Adipocyte (in vitro differentiated cells): ENCODE measurements around the gene FOXC2.
A peak's percentile ranks its signal among the peaks of the same experiment; 100 is the strongest.

Experiments used
- DNase-seq: peaks from one replicate; pipeline ENCODE4 v3.0.0-alpha.2; 2015; ENCODE audit warnings: low read depth
- H3K27me3 ChIP-seq: replicated peaks from 2 replicates; pipeline ENCODE4 v1.7.0; 2013; ENCODE audit warnings: mild to moderate bottlenecking, low read length, moderate library complexity; ENCODE audit not compliant: control insufficient read depth, insufficient read depth
- H3K36me3 ChIP-seq: 2 replicates; pipeline ENCODE4 v1.7.0; 2013; ENCODE audit warnings: low read length, mild to moderate bottlenecking, moderate library complexity; ENCODE audit not compliant: control insufficient read depth, insufficient read depth, severe bottlenecking
- H3K4me1 ChIP-seq: 2 replicates; pipeline ENCODE4 v1.7.0; 2013; ENCODE audit warnings: mild to moderate bottlenecking, low read length, moderate library complexity; ENCODE audit not compliant: control insufficient read depth, insufficient read depth
- H3K4me3 ChIP-seq: 2 replicates; pipeline ENCODE4 v1.7.0; 2013; ENCODE audit warnings: mild to moderate bottlenecking, low read length, moderate library complexity
- H3K9ac ChIP-seq: 2 replicates; pipeline ENCODE4 v1.7.0; 2013; ENCODE audit warnings: mild to moderate bottlenecking, low read length, moderate library complexity
- H3K9me3 ChIP-seq: 2 replicates; pipeline ENCODE4 v1.7.0; 2013; ENCODE audit warnings: mild to moderate bottlenecking, low read length, moderate library complexity; ENCODE audit not compliant: control insufficient read depth

The FOXC2 gene

DNA sequence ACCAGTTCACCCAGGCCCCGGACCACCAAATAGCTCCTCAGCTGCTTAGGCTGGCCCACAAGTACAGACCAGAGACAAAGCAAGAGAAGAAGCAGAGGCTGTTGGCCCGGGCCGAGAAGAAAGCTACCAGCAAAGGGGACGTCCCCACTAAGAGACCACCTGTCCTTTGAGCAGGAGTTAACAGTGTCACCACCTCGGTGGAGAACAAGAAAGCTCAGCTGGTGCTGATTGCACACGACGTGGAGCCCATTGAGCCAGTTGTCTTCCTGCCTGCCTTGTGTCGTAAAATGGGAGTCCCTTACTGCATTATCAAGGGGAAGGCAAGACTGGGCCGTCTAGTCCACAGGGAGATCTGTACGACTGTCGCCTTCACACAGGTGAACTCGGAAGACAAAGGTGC is 40.9 kb upstream of the FOXC2 start:
- Histone ChIP-seq H3K4me3 (no peak overlapping the region), H3K27me3 (peaks cover 43% of the 10 kb centered on the region), H3K9ac (no peak overlapping the region), H3K36me3 (no peaks in the 10 kb centered on the region), H3K4me1 (peaks cover 11% of the 10 kb centered on the region), H3K9me3 (no peaks in the 10 kb centered on the region)
- DNase-seq, result no peak

DNA sequence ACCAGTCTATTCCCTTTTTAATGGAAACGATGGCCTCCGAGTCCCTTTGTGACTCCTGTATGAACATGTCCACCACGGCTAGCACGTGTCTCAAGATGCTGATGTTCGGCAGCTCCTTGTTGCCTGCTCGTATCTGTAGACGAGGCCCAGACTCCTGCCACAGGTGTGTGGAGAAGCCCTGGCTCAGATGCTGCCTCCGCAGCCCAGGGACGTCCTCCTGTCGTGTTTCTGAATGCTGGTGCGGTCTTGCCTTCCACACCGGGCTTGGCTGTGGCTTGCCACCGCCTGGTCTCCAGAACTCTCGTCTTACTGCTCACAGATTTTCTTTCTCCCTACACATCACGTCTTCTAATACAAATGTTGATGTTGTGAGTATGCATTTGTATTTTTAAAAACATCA is 39.3 kb upstream of the FOXC2 start:
- Histone ChIP-seq H3K9me3 (no peaks in the 10 kb centered on the region), H3K4me1 (peaks cover 20% of the 10 kb centered on the region)
- DNase-seq, result no peak

DNA sequence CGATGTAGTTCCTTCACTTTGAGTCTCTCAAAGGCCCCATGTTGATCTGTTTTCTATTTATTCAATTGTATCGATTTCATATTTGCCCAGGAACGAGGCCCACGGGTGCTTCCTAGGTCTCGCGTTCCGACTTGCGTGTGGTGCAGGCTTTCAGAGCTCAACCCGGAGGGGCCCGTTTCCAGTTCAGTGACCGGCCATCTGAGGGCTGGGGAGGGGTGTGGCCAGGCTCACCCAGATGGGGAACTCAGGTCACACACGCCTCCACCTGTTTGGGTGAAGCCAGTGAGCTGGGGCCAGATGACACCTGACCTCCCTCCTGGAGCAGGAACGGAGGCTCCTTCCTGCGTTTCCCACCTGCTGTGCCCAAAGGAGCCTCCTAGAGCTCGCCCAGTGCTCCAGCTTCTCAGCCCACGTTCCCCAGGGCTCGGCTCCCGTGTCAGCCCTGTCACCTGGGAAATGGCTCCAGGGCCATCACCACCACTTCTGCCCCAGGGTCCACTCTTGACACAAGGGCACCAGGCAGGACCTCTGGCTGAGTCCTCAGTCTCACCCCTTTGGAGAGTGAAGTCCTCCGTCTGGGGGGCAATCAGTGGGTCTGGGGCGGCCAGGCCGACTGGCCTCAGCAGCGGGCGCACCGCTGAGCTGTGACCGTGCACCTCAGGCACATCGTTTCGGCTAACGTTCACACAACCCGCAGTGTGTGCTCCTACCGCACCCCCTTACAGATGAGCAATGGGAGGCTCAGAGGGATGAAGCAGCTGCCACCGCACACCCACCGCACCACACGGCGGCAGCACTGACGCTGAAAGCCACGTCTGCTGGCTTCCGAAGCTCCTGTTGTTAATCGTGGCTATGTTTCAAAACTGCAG is 38.3 kb upstream of the FOXC2 start:
- H3K9ac ChIP-seq, result no peak overlapping the region
- H3K27me3 ChIP-seq, result peaks cover 17% of the 10 kb centered on the region
- no peaks in the 10 kb centered on the region for H3K36me3 ChIP-seq
- H3K4me3 ChIP-seq, result no peak overlapping the region
- peaks cover 20% of the 10 kb centered on the region for H3K4me1 ChIP-seq
- H3K9me3 ChIP-seq, result no peaks in the 10 kb centered on the region
- DNase-seq, result no peak

More for the DNA sequence above, 39.3 kb upstream of the FOXC2 start:
- no peaks in the 10 kb centered on the region for H3K36me3 ChIP-seq
- H3K9ac ChIP-seq, result no peak overlapping the region
- H3K27me3 ChIP-seq, result peaks cover 26% of the 10 kb centered on the region
- H3K4me3 ChIP-seq, result no peak overlapping the region

- H3K9ac ChIP-seq, result no peak overlapping the region
- peaks cover 20% of the 10 kb centered on the region for H3K4me1 ChIP-seq
- H3K36me3 ChIP-seq, result no peaks in the 10 kb centered on the region
- no peak overlapping the region for H3K4me3 ChIP-seq
- H3K27me3 ChIP-seq, result peaks cover 9% of the 10 kb centered on the region
- DNase-seq, result no peak
- H3K9me3 ChIP-seq, result no peaks in the 10 kb centered on the region
Observed at GRCh38 chr16:86529160-86529559, 37.5 kb upstream of the FOXC2 start.

DNA sequence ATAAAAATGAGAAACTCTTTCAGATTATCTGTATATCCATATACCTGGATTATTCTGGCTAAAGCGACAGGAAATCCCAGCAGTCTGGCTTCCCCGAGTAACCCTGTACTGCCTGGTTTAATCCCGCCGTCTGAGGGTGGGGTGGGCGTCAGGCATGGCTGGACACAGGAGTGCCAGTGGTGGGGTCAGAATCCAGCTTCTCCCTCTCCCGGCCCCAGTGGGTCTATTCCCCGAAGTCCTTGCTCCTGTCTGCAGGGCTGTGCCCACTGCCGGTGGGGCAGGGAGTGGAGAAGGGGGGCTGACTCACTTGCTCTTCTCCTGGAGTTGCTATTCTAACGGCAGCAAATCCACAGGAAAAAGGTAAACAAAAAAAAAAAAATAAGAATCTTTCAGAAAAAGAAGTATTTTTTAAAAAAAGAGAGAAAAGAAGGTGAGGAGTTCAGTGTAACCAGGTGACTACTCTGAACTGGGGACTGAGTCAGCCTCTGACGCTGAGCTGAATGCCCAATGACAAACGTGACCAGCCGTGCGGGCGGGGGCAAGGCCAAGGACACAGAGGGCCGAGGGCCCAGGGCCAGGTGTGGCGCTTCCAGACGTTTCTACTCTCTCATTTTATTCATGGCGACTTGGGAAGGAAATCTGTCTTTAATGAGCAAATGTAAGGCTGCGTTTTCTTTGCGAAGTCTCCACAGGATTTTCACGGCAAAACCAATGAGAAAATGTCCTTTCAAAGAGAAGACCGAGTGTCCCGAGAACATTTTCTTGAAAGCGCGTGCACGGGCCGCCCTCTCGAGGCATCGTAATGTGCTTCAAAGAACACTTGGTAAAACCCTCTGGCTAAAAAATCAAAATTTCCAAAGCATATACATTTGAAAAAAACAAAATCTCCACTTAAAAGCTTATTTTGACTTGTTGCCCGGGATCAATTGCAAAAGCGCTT is 36.1 kb upstream of the FOXC2 start:
- H3K27me3 ChIP-seq, result peaks cover 4% of the 10 kb centered on the region
- H3K4me3 ChIP-seq, result no peak overlapping the region
- H3K36me3 ChIP-seq, result peaks cover 3% of the 10 kb centered on the region
- peaks cover 20% of the 10 kb centered on the region for H3K4me1 ChIP-seq
- no peak overlapping the region for H3K9ac ChIP-seq
- no peaks in the 10 kb centered on the region for H3K9me3 ChIP-seq
- no peak for DNase-seq

DNA sequence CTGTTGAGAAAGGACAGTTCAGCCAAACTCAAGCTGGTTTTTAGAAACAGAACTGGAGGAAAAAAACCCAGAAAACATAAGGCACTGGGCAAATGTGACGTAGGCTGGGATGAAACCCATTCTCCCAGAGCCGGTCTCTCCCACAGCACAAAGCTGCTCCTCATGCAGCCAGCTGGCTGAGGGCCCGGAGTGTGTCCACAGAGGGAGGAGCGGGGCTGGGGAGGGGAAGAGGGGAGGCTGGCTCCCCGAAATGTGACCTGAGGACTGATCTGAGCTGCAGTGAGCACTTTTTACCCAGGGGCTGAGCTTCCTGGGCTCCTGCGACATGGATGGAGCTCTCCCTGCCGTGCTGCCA is 35.5 kb upstream of the FOXC2 start:
- Histone ChIP-seq H3K9ac (peak overlapping the region; percentile 36), H3K4me1 (peaks cover 20% of the 10 kb centered on the region), H3K27me3 (no peaks in the 10 kb centered on the region), H3K9me3 (no peaks in the 10 kb centered on the region), H3K36me3 (peaks cover 3% of the 10 kb centered on the region), H3K4me3 (no peak overlapping the region)
- DNase-seq, result no peak

- H3K9ac ChIP-seq, result peak overlapping the region; percentile 36
- no peaks in the 10 kb centered on the region for H3K27me3 ChIP-seq
- H3K4me1 ChIP-seq, result peaks cover 20% of the 10 kb centered on the region
- no peak for DNase-seq
- peaks cover 3% of the 10 kb centered on the region for H3K36me3 ChIP-seq
- H3K9me3 ChIP-seq, result no peaks in the 10 kb centered on the region
- no peak overlapping the region for H3K4me3 ChIP-seq
Observed at GRCh38 chr16:86531641-86532525, 34.7 kb upstream of the FOXC2 start.

- Histone ChIP-seq H3K36me3 (peaks cover 6% of the 10 kb centered on the region), H3K4me3 (no peak overlapping the region), H3K4me1 (peaks cover 20% of the 10 kb centered on the region), H3K9ac (no peak overlapping the region), H3K9me3 (no peaks in the 10 kb centered on the region), H3K27me3 (no peaks in the 10 kb centered on the region)
- DNase-seq, result no peak
Observed at GRCh38 chr16:86532526-86532815, 34.2 kb upstream of the FOXC2 start.

- H3K27me3 ChIP-seq, result no peaks in the 10 kb centered on the region
- no peak overlapping the region for H3K9ac ChIP-seq
- no peaks in the 10 kb centered on the region for H3K9me3 ChIP-seq
- peaks cover 12% of the 10 kb centered on the region for H3K36me3 ChIP-seq
- no peak overlapping the region for H3K4me3 ChIP-seq
- no peak for DNase-seq
- H3K4me1 ChIP-seq, result peaks cover 20% of the 10 kb centered on the region
Observed at GRCh38 chr16:86533076-86533475, 33.6 kb upstream of the FOXC2 start.

DNA sequence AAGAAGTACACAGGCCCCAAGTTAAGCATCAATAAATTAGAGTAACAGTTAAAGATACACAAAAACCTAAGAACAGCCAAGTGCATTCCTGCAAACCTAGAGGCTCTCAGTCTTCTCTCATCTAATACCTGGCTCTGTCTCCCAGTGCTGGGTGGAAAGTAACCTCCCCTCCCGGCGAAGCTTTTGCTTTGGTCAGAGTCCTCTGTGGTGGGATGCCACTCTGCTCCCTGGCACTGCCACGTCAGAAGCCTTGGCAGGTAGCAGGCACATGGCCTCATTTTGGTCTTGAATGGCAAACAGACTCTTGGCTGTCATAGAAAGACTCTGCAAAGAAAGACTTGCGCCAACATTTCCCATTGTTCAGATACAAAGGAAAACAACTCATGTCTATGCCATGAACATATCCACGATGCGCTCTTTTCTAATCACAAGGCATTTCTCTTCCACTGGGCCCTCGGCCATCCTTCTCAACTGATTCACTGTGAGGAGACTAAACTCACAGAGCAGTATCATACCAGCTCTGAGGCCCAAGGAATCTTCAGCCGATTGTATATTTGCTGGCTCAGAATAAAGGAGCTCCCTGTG is 32.8 kb upstream of the FOXC2 start:
- Histone ChIP-seq H3K27me3 (no peaks in the 10 kb centered on the region), H3K36me3 (peaks cover 20% of the 10 kb centered on the region), H3K9me3 (no peaks in the 10 kb centered on the region), H3K4me1 (peaks cover 17% of the 10 kb centered on the region), H3K9ac (no peak overlapping the region), H3K4me3 (no peak overlapping the region)
- DNase-seq, result no peak
